HepG2 (cell line): ENCODE results near the gene RIPPLY1. TPM values are rescaled to one million over a fixed set of nuclear protein-coding genes. Genes with fewer than 3 reads are reported as not detected.
A peak's percentile ranks its signal among the peaks of the same experiment; 100 is the strongest.

Source experiments
- FOXK2 ChIP-seq: fragments of 450-650 bp; IDR thresholded peaks from 2 replicates; pipeline ENCODE4 v1.6.1; 2016
- KDM5A ChIP-seq: fragments of 200-600 bp; sonication (generic); IDR thresholded peaks from 2 replicates; pipeline ENCODE4 v1.7.0; 2018; ENCODE audit warnings: antibody characterized with exemption, mild to moderate bottlenecking, low read length, borderline replicate concordance
- MTA1 ChIP-seq: sonication (generic); formaldehyde crosslinking; IDR thresholded peaks from 2 replicates; pipeline ENCODE4 v1.4.0; 2020; ENCODE audit warnings: missing genetic modification reagents, mild to moderate bottlenecking, borderline replicate concordance
- NR3C1 ChIP-seq: sonication (generic); formaldehyde crosslinking; IDR thresholded peaks from 2 replicates; pipeline ENCODE4 v1.4.0; 2020; ENCODE audit warnings: missing genetic modification reagents
- PAXIP1 ChIP-seq: sonication (generic); formaldehyde crosslinking; conservative IDR thresholded peaks from 2 replicates; pipeline ENCODE4 v1.4.0; 2020; ENCODE audit warnings: mild to moderate bottlenecking, missing genetic modification reagents, moderate library complexity
- PRPF4 ChIP-seq: fragments of 200-400 bp; formaldehyde crosslinking; IDR thresholded peaks from 2 replicates; pipeline ENCODE4 v1.6.1; 2016; ENCODE audit warnings: low read length, low read depth; ENCODE audit not compliant: poor library complexity, severe bottlenecking
- TAF15 ChIP-seq: fragments of 200-400 bp; formaldehyde crosslinking; IDR thresholded peaks from one replicate; pipeline ENCODE4 v1.6.1; 2018; ENCODE audit warnings: mild to moderate bottlenecking, low read depth, low read length; ENCODE audit not compliant: poor library complexity, severe bottlenecking
- XRCC5 ChIP-seq: fragments of 200-400 bp; formaldehyde crosslinking; optimal IDR thresholded peaks from 2 replicates; pipeline ENCODE3; 2017; ENCODE audit warnings: mild to moderate bottlenecking, low read length
- ZBTB25 ChIP-seq: IDR thresholded peaks from 2 replicates; pipeline ENCODE4 v1.6.1; 2018; ENCODE audit warnings: missing genetic modification reagents
- ZBTB26 ChIP-seq: IDR thresholded peaks from 2 replicates; pipeline ENCODE4 v1.6.1; 2016; ENCODE audit warnings: missing compliant biosample characterization, missing genetic modification reagents, borderline replicate concordance
- ZEB1 ChIP-seq: IDR thresholded peaks from 2 replicates; pipeline ENCODE4 v1.6.1; 2012; ENCODE audit warnings: mild to moderate bottlenecking, low read depth, inconsistent platforms; ENCODE audit not compliant: insufficient replicate concordance
- ZMAT3 ChIP-seq: sonication (generic); formaldehyde crosslinking; conservative IDR thresholded peaks from 2 replicates; pipeline ENCODE4 v1.7.0; 2021; ENCODE audit warnings: missing genetic modification reagents
- ZNF142 ChIP-seq: sonication (generic); formaldehyde crosslinking; IDR thresholded peaks from 2 replicates; pipeline ENCODE4 v1.4.0; 2020; ENCODE audit warnings: missing genetic modification reagents
- ZNF264 ChIP-seq: sonication (generic); formaldehyde crosslinking; IDR thresholded peaks from 2 replicates; pipeline ENCODE4 v1.4.0; 2020; ENCODE audit warnings: missing genetic modification reagents
- ZNF441 ChIP-seq: sonication (generic); formaldehyde crosslinking; IDR thresholded peaks from 2 replicates; pipeline ENCODE4 v1.7.0; 2021; ENCODE audit warnings: missing genetic modification reagents, borderline replicate concordance
- ZSCAN5A ChIP-seq: sonication (generic); formaldehyde crosslinking; IDR thresholded peaks from 2 replicates; pipeline ENCODE4 v1.8.0; 2022; ENCODE audit warnings: mild to moderate bottlenecking, missing genetic modification reagents, borderline replicate concordance
- polyA plus RNA-seq, 8 experiments: library from polyadenylated mRNA; depleted of rRNA in 3 of 8; stranded (reverse) in 7 of 8; unstranded in 1 of 8; fragments of >200 nt; fragmentation: Illumina TruSeq in 4 of 8; extraction: Trizol in 4 of 8; gene quantifications; 2 replicates each; pipeline versions ENCODE4 v1.2.1 to v1.2.3, GENCODE V29; 2011 to 2016; ENCODE audit warnings: low read depth in 4 of 8, missing spikeins in 1 of 8, mixed read lengths in 1 of 8; ENCODE audit not compliant: insufficient read depth in 1 of 8
- total RNA-seq, 5 experiments: library from RNA; depleted of rRNA; stranded (reverse); fragments of >200 nt; fragmentation: Illumina TruSeq; extraction: Trizol; gene quantifications; 2 replicates each; pipeline ENCODE4 v1.2.3, GENCODE V29; 2016; ENCODE audit warnings: low read depth in 1 of 5

Gene RIPPLY1
- total and polyA plus RNA-seq, 2 of the 13 experiments (the other 11 are each of a cell fraction or from before 2014, with no cell fraction given), result 0.41 to 0.49 TPM

GRCh38 chrX:106902684-106903083 lies 457 bp downstream of the RIPPLY1 start (continued):
- TF ChIP-seq ZNF142 (CRISPR knock-in tag), result no peak
- TF ChIP-seq ZEB1, result no peak
- no peak for TF ChIP-seq ZMAT3
- peak; percentile 63 for TF ChIP-seq PAXIP1 (CRISPR knock-in tag)
- TF ChIP-seq TAF15, result no peak
- no peak for TF ChIP-seq KDM5A
- TF ChIP-seq ZSCAN5A (CRISPR knock-in tag), result no peak
- no peak for TF ChIP-seq ZBTB26 (CRISPR knock-in tag)
- no peak for TF ChIP-seq ZBTB25 (CRISPR knock-in tag)
- no peak for TF ChIP-seq ZNF441 (CRISPR knock-in tag)
- no peak for TF ChIP-seq NR3C1 (CRISPR knock-in tag)
- peak; percentile 88 for TF ChIP-seq PRPF4
- TF ChIP-seq MTA1 (CRISPR knock-in tag), result no peak
- peak; percentile 17 for TF ChIP-seq XRCC5
- no peak for TF ChIP-seq ZNF264 (CRISPR knock-in tag)
- no peak for TF ChIP-seq FOXK2
